ENCODE measurements around the gene PRR5L. TPM values are rescaled to one million over a fixed set of nuclear protein-coding genes. Genes with fewer than 3 reads are reported as not detected.

PRR5L gene
- total RNA-seq, 6 experiments from 2014 or later: 19.9 to 27.5 (median 24.9) TPM

DNA sequence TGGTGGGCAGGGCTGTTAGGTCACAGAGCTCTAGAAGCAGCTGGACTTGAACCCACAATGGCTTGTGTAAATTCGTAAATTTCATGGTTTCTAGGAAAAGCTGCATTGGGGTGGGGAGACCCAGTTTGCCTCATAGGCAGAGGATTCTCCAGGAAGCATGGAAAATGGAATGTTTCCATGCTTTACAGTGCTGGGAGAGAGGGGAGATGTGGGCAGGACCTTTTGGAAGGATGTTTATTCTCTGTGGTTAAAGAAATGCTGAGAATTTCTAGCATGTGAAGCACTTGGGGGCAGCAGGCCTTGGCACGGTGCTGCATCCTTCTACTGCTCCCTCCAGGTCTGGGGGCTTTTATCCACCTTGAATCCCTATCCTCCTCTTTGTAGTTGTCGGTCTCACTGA, 167.7 kb downstream of the PRR5L start:
- peaks cover 27% of the 10 kb centered on the region for H3K36me3 Mint-ChIP-seq (ENCODE audit: low read depth)
- H3K9me3 Mint-ChIP-seq: no peaks in the 10 kb centered on the region
- no peak for TF ChIP-seq CTCF (IDR thresholded peaks at IDR 0.05)
- DNase-seq: no peak
- no peaks in the 10 kb centered on the region; the same call in none of the 2 replicates for H3K27me3 Mint-ChIP-seq (ENCODE audit: insufficient read depth)
- peak overlapping the region; percentile 76 for H3K27ac Mint-ChIP-seq
- peak overlapping the region; percentile 42 for H3K4me3 Mint-ChIP-seq
- H3K4me1 Mint-ChIP-seq (ENCODE audit: low read depth): peaks cover 49% of the 10 kb centered on the region

DNA sequence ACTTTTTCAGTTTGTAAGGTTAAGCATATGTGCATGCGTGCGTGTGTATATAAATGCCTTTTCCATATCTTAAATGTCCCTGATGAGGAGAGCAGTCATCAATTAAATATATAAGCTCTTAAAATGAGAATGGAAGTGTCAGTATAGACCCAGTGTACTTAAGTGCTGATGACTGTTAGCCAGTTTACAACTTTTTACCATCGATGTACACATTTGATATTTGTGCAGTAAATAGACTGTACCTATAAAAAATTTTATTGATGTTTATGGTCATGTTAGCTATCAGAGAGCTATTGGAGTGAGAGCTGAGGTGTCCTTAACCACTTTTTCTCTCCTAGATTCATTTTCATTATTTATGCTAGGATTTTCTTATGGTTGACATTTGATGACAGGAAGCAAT, 168.6 kb downstream of the PRR5L start:
- Mint-ChIP-seq H3K27me3 (ENCODE audit: insufficient read depth) (no peaks in the 10 kb centered on the region; the same call in none of the 2 replicates), H3K27ac (no peak overlapping the region), H3K4me3 (no peak overlapping the region), H3K9me3 (no peaks in the 10 kb centered on the region), H3K4me1 (ENCODE audit: low read depth) (peaks cover 59% of the 10 kb centered on the region), H3K36me3 (ENCODE audit: low read depth) (peaks cover 27% of the 10 kb centered on the region)
- no peak for DNase-seq
- TF ChIP-seq CTCF (IDR thresholded peaks at IDR 0.05): no peak

DNA sequence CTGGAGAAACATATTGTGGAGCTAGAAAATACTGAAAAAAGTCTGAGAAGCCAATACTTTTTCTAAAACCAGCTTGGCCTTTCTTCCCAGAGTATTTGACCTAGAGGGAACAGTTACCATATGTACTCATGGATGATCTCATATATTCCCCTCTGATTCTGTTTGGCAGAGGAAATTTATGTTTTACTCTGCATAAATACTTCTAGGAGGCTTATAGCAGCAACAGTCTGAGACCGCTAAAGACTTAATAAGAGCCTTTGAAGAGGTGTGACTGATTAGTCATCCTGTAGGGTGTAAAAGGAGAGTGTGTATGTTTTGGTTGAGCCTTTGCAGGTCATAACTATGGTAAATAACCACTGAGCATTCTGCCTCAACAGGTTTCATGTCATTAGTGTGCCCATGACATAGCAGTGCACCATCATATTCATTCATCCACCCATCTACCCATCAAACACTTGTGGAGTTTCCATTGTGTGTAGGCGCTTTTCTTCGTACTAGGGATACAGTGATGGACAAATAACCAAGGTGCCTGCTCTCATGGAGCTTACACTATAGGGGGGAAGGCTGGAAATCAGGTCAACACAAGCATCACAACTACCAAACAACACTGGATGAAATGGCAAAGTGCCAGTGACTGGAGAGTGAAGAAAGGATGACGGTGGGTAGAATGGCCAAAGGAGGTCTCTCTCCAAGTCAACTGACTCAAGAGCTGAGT, 169.5 kb downstream of the PRR5L start:
- TF ChIP-seq CTCF (IDR thresholded peaks at IDR 0.05): no peak
- H3K27me3 Mint-ChIP-seq (ENCODE audit: insufficient read depth): no peaks in the 10 kb centered on the region; the same call in none of the 2 replicates
- DNase-seq: no peak
- H3K9me3 Mint-ChIP-seq: no peaks in the 10 kb centered on the region
- peaks cover 67% of the 10 kb centered on the region for H3K4me1 Mint-ChIP-seq (ENCODE audit: low read depth)
- H3K4me3 Mint-ChIP-seq: no peak overlapping the region; the same call in 1 of the 2 replicates
- peaks cover 27% of the 10 kb centered on the region for H3K36me3 Mint-ChIP-seq (ENCODE audit: low read depth)
- peak overlapping the region; percentile 38; the same call in 1 of the 2 replicates for H3K27ac Mint-ChIP-seq

- Mint-ChIP-seq H3K9me3 (no peaks in the 10 kb centered on the region), H3K4me1 (ENCODE audit: low read depth) (peaks cover 72% of the 10 kb centered on the region), H3K27me3 (ENCODE audit: insufficient read depth) (peaks cover 4% of the 10 kb centered on the region), H3K4me3 (no peak overlapping the region), H3K36me3 (ENCODE audit: low read depth) (peaks cover 27% of the 10 kb centered on the region), H3K27ac (no peak overlapping the region)
- no peak for TF ChIP-seq CTCF (IDR thresholded peaks at IDR 0.05)
- no peak for DNase-seq
Observed at GRCh38 chr11:36467012-36467411, 170.9 kb downstream of the PRR5L start.

- peaks cover 4% of the 10 kb centered on the region for H3K27me3 Mint-ChIP-seq (ENCODE audit: insufficient read depth)
- H3K4me1 Mint-ChIP-seq (ENCODE audit: low read depth): peaks cover 68% of the 10 kb centered on the region
- TF ChIP-seq CTCF (IDR thresholded peaks at IDR 0.05): no peak
- H3K27ac Mint-ChIP-seq: no peak overlapping the region
- H3K36me3 Mint-ChIP-seq (ENCODE audit: low read depth): peaks cover 24% of the 10 kb centered on the region
- no peak for DNase-seq
- H3K9me3 Mint-ChIP-seq: no peaks in the 10 kb centered on the region
- H3K4me3 Mint-ChIP-seq: no peak overlapping the region
Observed at GRCh38 chr11:36467916-36468315, 171.8 kb downstream of the PRR5L start.
